Endodermal cell (in vitro differentiated cells): Measurements from ENCODE around the gene MTR. TPM values are rescaled to one million over a fixed set of nuclear protein-coding genes. Genes with fewer than 3 reads are reported as not detected.

Experiments
- DNase-seq: peaks from one replicate; pipeline ENCODE4 v3.0.0-alpha.2; 2017
- H3K27ac ChIP-seq: 2 replicates; pipeline ENCODE4 v1.5.1; 2013; ENCODE audit warnings: mild to moderate bottlenecking, low read depth, low read length, moderate library complexity
- H3K27me3 ChIP-seq: 2 replicates; pipeline ENCODE4 v1.6.1; 2013; ENCODE audit warnings: mild to moderate bottlenecking, low read length, moderate library complexity; ENCODE audit not compliant: insufficient read depth, control insufficient read depth, poor library complexity, severe bottlenecking
- H3K36me3 ChIP-seq: 2 replicates; pipeline ENCODE4 v1.7.0; 2013; ENCODE audit warnings: mild to moderate bottlenecking, low read length, moderate library complexity; ENCODE audit not compliant: control insufficient read depth, insufficient read depth
- H3K4me1 ChIP-seq: one replicate; pipeline ENCODE4 v1.7.0; 2013; ENCODE audit warnings: low read length; ENCODE audit not compliant: control insufficient read depth, insufficient read depth
- H3K4me3 ChIP-seq: 2 replicates; pipeline ENCODE4 v1.5.1; 2013; ENCODE audit warnings: mild to moderate bottlenecking, low read length, moderate library complexity
- H3K9ac ChIP-seq: 2 replicates; pipeline ENCODE4 v1.6.1; 2013; ENCODE audit warnings: mild to moderate bottlenecking, low read length, moderate library complexity; ENCODE audit not compliant: poor library complexity, severe bottlenecking; ENCODE audit errors: extremely low read depth
- H3K9me3 ChIP-seq: 2 replicates; pipeline ENCODE4 v1.6.1; 2013; ENCODE audit warnings: mild to moderate bottlenecking, low read length, moderate library complexity; ENCODE audit not compliant: control insufficient read depth
- H3K27ac Mint-ChIP-seq: 2 replicates; pipeline ENCODE4 v1.8.0; 2020; ENCODE audit warnings: mixed read lengths
- H3K27me3 Mint-ChIP-seq: 2 replicates; pipeline ENCODE4 v1.8.0; 2021; ENCODE audit warnings: mild to moderate bottlenecking, mixed read lengths; ENCODE audit not compliant: insufficient read depth
- H3K36me3 Mint-ChIP-seq: 2 replicates; pipeline ENCODE4 v1.8.0; 2020; ENCODE audit warnings: low read depth, mixed read lengths
- H3K4me1 Mint-ChIP-seq: 2 replicates; pipeline ENCODE4 v1.8.0; 2020; ENCODE audit warnings: mixed read lengths
- H3K4me3 Mint-ChIP-seq: 2 replicates; pipeline ENCODE4 v1.8.0; 2020; ENCODE audit warnings: mild to moderate bottlenecking, moderate library complexity, mixed read lengths
- H3K9me3 Mint-ChIP-seq: 2 replicates; pipeline ENCODE4 v1.8.0; 2020; ENCODE audit warnings: mild to moderate bottlenecking, mixed read lengths
- WGBS, 2 experiments: methylation state at CpG; one replicate each; pipeline versions ENCODE4 v1.1.5 to v1.1.7; 2013; ENCODE audit warnings: missing lambda C conversion rate in 2 of 2, mixed read lengths in 1 of 2; ENCODE audit not compliant: insufficient coverage in 1 of 2, insufficient read length in 1 of 2; 5-methylcytosine and 5-hydroxymethylcytosine counted together
- total RNA-seq, 2 donors: library from RNA; stranded (reverse); fragmentation: NEBNext Ultra II Directional in 1 of 2; extraction: Animal tissue kit (Norgen Biotek cat#: 25700) in 1 of 2; gene quantifications; 2 replicates in 1 of 2; 3 replicates in 1 of 2; pipeline ENCODE4 v1.2.1, GENCODE V29; 2021
- TF ChIP-seq, protein P1 (sequence below): fragments of 200-600 bp; sonication (generic); conservative IDR thresholded peaks from 2 replicates; pipeline ENCODE4 v1.5.0; 2021; ENCODE audit warnings: antibody characterized with exemption, mild to moderate bottlenecking

The MTR gene
- total RNA-seq, 2 donors from 2014 or later, result 28.5 to 29.5 TPM

DNA sequence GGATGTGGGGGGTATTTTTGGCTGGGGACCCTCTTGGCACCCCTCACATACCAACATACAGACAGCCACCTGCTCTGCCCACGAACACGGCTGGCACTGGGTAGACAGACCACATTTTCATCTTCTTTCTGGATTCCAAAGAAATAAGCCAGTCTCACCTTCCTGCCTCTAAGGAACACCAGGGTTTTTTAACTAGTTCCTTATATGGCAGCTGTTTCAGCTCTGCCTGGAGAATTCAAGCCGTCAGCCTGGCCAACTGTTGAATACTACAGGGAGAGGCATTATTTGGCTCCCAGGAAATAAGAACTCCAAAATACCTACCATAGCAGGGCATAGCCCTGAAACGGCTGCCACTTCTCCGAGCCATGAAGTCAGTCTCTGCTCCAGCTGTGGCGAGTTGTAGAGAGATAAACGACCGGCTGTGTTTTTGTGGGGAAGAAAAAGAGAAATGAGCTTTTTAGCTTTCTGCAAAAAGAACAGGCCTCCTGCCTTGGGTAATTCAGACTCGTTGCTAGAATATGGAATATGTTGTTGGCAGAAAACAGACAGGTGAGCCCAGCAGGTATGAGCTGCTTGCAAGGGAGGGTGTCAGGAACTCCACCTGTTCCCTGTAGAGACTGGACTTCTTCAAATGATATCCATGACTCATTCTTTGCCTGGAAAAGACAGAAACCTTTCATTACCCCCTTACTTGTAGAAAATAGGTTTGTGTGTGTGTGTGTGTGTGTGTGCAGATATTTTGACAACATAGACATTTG is 157.3 kb downstream of the MTR start:
- Histone ChIP-seq H3K4me1 (peaks cover 13% of the 10 kb centered on the region), H3K9ac (no peak overlapping the region), H3K27me3 (no peaks in the 10 kb centered on the region), H3K9me3 (peaks cover 13% of the 10 kb centered on the region), H3K4me3 (no peak overlapping the region), H3K36me3 (no peaks in the 10 kb centered on the region), H3K27ac (no peak overlapping the region)
- Mint-ChIP-seq H3K27ac (peak overlapping the region; percentile 24), H3K36me3 (no peaks in the 10 kb centered on the region), H3K4me3 (no peak overlapping the region), H3K27me3 (no peaks in the 10 kb centered on the region), H3K9me3 (peaks cover 4% of the 10 kb centered on the region), H3K4me1 (peaks cover 22% of the 10 kb centered on the region)
- TF ChIP-seq, protein P1, sequence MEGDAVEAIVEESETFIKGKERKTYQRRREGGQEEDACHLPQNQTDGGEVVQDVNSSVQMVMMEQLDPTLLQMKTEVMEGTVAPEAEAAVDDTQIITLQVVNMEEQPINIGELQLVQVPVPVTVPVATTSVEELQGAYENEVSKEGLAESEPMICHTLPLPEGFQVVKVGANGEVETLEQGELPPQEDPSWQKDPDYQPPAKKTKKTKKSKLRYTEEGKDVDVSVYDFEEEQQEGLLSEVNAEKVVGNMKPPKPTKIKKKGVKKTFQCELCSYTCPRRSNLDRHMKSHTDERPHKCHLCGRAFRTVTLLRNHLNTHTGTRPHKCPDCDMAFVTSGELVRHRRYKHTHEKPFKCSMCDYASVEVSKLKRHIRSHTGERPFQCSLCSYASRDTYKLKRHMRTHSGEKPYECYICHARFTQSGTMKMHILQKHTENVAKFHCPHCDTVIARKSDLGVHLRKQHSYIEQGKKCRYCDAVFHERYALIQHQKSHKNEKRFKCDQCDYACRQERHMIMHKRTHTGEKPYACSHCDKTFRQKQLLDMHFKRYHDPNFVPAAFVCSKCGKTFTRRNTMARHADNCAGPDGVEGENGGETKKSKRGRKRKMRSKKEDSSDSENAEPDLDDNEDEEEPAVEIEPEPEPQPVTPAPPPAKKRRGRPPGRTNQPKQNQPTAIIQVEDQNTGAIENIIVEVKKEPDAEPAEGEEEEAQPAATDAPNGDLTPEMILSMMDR, result no peak
- DNase-seq, result peak; percentile 56
- WGBS, 2 experiments, result 71 to 76% methylated on average over 8 to 9 of the region's 9 CpGs

GRCh38 chr1:236953151-236953700 is 158.1 kb downstream of the MTR start:
- H3K36me3 ChIP-seq, result no peaks in the 10 kb centered on the region
- Mint-ChIP-seq H3K9me3 (peaks cover 4% of the 10 kb centered on the region), H3K4me3 (no peak overlapping the region), H3K4me1 (peaks cover 22% of the 10 kb centered on the region), H3K36me3 (no peaks in the 10 kb centered on the region), H3K27ac (no peak overlapping the region), H3K27me3 (no peaks in the 10 kb centered on the region)
- H3K9me3 ChIP-seq, result peaks cover 13% of the 10 kb centered on the region
- H3K4me3 ChIP-seq, result no peak overlapping the region
- H3K9ac ChIP-seq, result no peak overlapping the region
- H3K4me1 ChIP-seq, result peaks cover 13% of the 10 kb centered on the region
- no peak for DNase-seq
- H3K27ac ChIP-seq, result no peak overlapping the region
- TF ChIP-seq, protein P1, result no peak
- 85 to 93% methylated on average over 2 of the region's 2 CpGs for WGBS, 2 experiments
- no peaks in the 10 kb centered on the region for H3K27me3 ChIP-seq

Other genes with a start within 250 kb of the MTR start
- gene HEATR1, start 190.8 kb upstream of the MTR start, total RNA-seq, result 10 to 100 TPM; 51.8 to 65.4 TPM
- gene ACTN2, start 108.8 kb upstream of the MTR start, total RNA-seq, result 1 to 10 TPM in 1 of 2 donors, under 1 TPM in 1; 0.79 to 2.2 TPM
- not detected for gene MT1HL1, start 209.1 kb downstream of the MTR start, total RNA-seq
- 1 to 10 TPM in 1 of 2 donors, under 1 TPM in 1; 0.95 to 2.4 TPM for gene RYR2, start 246.9 kb downstream of the MTR start, total RNA-seq